ENCODE data around the gene TTC33.
A peak's percentile ranks its signal among the peaks of the same experiment; 100 is the strongest.

GRCh38 chr5:40682154-40683017 is 73.4 kb downstream of the TTC33 start:
- TF ChIP-seq CTCF (IDR thresholded peaks at IDR 0.05), result no peak
- peak in 1 of 4 donors; percentile 9 for TF ChIP-seq POLR2A (IDR thresholded peaks at IDR 0.05)
